GM19467 (cell line): Measurements from ENCODE around the gene ARID4B.
"Not testable (repeated sequence)": the region's sequence is repeated elsewhere in the genome, so short reads cannot be mapped to it uniquely, and the experiment has no call there.

Source experiments
- ATAC-seq: cut with Tn5 transposase; IDR thresholded peaks from one replicate; pipeline ENCODE4 v1.9.1; 2021; ENCODE audit warnings: mild to moderate bottlenecking, moderate library complexity; ENCODE audit not compliant: unreplicated experiment

Gene ARID4B

GRCh38 chr1:235239851-235240250, 88.1 kb downstream of the ARID4B start:
- no peak for ATAC-seq

GRCh38 chr1:235238558-235238957, 89.4 kb downstream of the ARID4B start:
- ATAC-seq = no peak

- no peak for ATAC-seq
Observed at GRCh38 chr1:235236128-235236527, 91.9 kb downstream of the ARID4B start.

- no peak for ATAC-seq
Observed at GRCh38 chr1:235229868-235230267, 98.1 kb downstream of the ARID4B start.

- ATAC-seq = no peak
Observed at GRCh38 chr1:235227414-235227813, 100.6 kb downstream of the ARID4B start.

- no peak for ATAC-seq
Observed at GRCh38 chr1:235226933-235227332, 101.0 kb downstream of the ARID4B start.

GRCh38 chr1:235225299-235225698, 102.7 kb downstream of the ARID4B start:
- ATAC-seq = no peak

- ATAC-seq = no peak
Observed at GRCh38 chr1:235221653-235222375, 106.2 kb downstream of the ARID4B start.

- no peak for ATAC-seq
Observed at GRCh38 chr1:235215453-235215852, 112.5 kb downstream of the ARID4B start.

- ATAC-seq = not testable (repeated sequence)
Observed at GRCh38 chr1:235214962-235215361, 113.0 kb downstream of the ARID4B start.

GRCh38 chr1:235213752-235214151, 114.2 kb downstream of the ARID4B start:
- ATAC-seq = no peak

GRCh38 chr1:235211517-235211916, 116.5 kb downstream of the ARID4B start:
- ATAC-seq = no peak

- ATAC-seq = no peak
Observed at GRCh38 chr1:235207209-235207565, 120.8 kb downstream of the ARID4B start.

GRCh38 chr1:235206533-235207208, 121.3 kb downstream of the ARID4B start:
- ATAC-seq = no peak

GRCh38 chr1:235205687-235206086, 122.3 kb downstream of the ARID4B start:
- ATAC-seq = no peak

GRCh38 chr1:235203428-235203827, 124.6 kb downstream of the ARID4B start:
- ATAC-seq = no peak

- ATAC-seq = not testable (repeated sequence)
Observed at GRCh38 chr1:235202447-235202846, 125.5 kb downstream of the ARID4B start.

- no peak for ATAC-seq
Observed at GRCh38 chr1:235199441-235199840, 128.5 kb downstream of the ARID4B start.

- no peak for ATAC-seq
Observed at GRCh38 chr1:235190431-235190830, 137.5 kb downstream of the ARID4B start.

- no peak for ATAC-seq
Observed at GRCh38 chr1:235187316-235187715, 140.7 kb downstream of the ARID4B start.

- ATAC-seq = no peak
Observed at GRCh38 chr1:235181561-235182245, 146.3 kb downstream of the ARID4B start.

GRCh38 chr1:235180916-235181460, 147.0 kb downstream of the ARID4B start:
- no peak for ATAC-seq
